Measurements from ENCODE around the gene KCTD1. TPM values are rescaled to one million over a fixed set of nuclear protein-coding genes. Genes with fewer than 3 reads are reported as not detected.

KCTD1 gene
- total and polyA plus RNA-seq, 2 of the 8 experiments (the other 6 are each of a cell fraction or from before 2014, with no cell fraction given): 7.7 to 14.0 TPM

GRCh38 chr18:26548415-26549262, at the start of gene KCTD1 (continued):
- TF ChIP-seq CBX8 (IDR thresholded peaks at IDR 0.05; ENCODE audit: borderline replicate concordance, low read depth, low read length): no peak
- TF ChIP-seq SP1 (IDR thresholded peaks at IDR 0.05; ENCODE audit: low read depth, low read length): no peak
- TF ChIP-seq TCF12 (IDR thresholded peaks at IDR 0.05; ENCODE audit: low read depth, low read length): no peak
- TF ChIP-seq NRF1 (IDR thresholded peaks at IDR 0.05; ENCODE audit: low read depth, low read length): peak; percentile 40
- TF ChIP-seq KDM5A (IDR thresholded peaks at IDR 0.05; ENCODE audit: low read length): no peak
- TF ChIP-seq BRCA1 (IDR thresholded peaks at IDR 0.05; ENCODE audit: low read depth, low read length): no peak
- no peak for TF ChIP-seq SIX5 (IDR thresholded peaks at IDR 0.05; ENCODE audit: low read depth, low read length)
- no peak for TF ChIP-seq SIRT6 (IDR thresholded peaks at IDR 0.05; ENCODE audit: low read length)
- no peak for TF ChIP-seq ATF2 (IDR thresholded peaks at IDR 0.05; ENCODE audit: low read length)
- no peak for TF ChIP-seq CHD2 (IDR thresholded peaks at IDR 0.05; ENCODE audit: low read length)
- TF ChIP-seq SUZ12 (IDR thresholded peaks at IDR 0.05; ENCODE audit: low read length): no peak
- peak; percentile 74 for TF ChIP-seq ASH2L (IDR thresholded peaks at IDR 0.05; ENCODE audit: low read length)
- TF ChIP-seq JUND (IDR thresholded peaks at IDR 0.05; ENCODE audit: low read length): no peak
- no peak for TF ChIP-seq SIN3A (conservative IDR thresholded peaks at IDR 0.05 in 1 of 2, IDR thresholded peaks at IDR 0.05 in 1 of 2; ENCODE audit: low read depth in 1 of 2, low read length in 2 of 2)
- no peak for TF ChIP-seq SP2 (IDR thresholded peaks at IDR 0.05; ENCODE audit: low read length)

All from H1 (cell line).